ENCODE measurements around the gene C6orf141. TPM values are rescaled to one million over a fixed set of nuclear protein-coding genes. Genes with fewer than 3 reads are reported as not detected.
A peak's percentile ranks its signal among the peaks of the same experiment; 100 is the strongest.

Gene C6orf141
- total RNA-seq, 4 donors from 2014 or later, result 2.8 to 25.2 (median 4.8) TPM

GRCh38 chr6:49548613-49549304, 1.7 kb upstream of the C6orf141 start:
- ATAC-seq (ENCODE audit: low FRiP score) (no peak), DNase-seq (ENCODE audit: low spot score) (no peak)
- TF ChIP-seq CTCF (IDR thresholded peaks at IDR 0.05), result no peak

DNA sequence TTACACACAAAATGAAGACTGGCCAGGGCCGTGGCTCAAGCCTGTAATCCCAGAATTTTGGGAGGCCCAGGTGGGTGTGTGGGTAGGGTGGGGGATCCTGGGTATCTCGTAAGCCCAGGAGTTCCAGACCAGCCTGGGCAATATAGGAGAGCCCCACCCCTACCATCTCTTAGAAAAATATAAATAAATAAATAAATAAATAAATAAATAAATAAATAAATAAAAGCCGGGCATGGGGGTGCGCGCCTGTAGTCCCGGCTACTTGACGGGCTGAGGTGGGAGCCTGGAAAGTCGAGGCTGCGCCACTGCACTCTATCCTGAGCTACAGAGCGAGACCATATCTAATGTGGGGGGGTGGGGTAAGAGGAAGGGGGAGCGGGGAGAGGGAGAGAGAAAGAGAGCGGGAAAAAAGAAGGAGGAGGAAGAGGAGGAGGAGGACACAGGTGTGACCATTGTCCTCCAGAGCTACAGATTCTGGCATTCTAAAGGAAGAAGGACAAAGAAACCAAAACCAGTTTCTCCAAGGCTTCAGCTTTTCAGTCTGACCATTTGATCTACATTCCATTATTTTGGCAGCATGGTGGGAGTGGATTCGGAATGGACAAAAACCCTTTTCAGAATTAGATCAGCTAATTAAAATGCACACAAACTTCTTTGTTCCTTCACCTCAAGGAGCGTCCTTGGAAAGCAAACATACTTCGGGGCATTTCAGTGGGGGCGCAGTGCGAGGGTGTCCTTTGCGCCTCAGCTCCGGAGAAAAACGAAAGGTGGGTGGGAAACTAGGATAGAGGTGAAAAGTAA, 577 bp upstream of the C6orf141 start:
- no peak for TF ChIP-seq CTCF (IDR thresholded peaks at IDR 0.05)
- ATAC-seq (ENCODE audit: low FRiP score), result no peak
- DNase-seq (ENCODE audit: low spot score), result no peak

DNA sequence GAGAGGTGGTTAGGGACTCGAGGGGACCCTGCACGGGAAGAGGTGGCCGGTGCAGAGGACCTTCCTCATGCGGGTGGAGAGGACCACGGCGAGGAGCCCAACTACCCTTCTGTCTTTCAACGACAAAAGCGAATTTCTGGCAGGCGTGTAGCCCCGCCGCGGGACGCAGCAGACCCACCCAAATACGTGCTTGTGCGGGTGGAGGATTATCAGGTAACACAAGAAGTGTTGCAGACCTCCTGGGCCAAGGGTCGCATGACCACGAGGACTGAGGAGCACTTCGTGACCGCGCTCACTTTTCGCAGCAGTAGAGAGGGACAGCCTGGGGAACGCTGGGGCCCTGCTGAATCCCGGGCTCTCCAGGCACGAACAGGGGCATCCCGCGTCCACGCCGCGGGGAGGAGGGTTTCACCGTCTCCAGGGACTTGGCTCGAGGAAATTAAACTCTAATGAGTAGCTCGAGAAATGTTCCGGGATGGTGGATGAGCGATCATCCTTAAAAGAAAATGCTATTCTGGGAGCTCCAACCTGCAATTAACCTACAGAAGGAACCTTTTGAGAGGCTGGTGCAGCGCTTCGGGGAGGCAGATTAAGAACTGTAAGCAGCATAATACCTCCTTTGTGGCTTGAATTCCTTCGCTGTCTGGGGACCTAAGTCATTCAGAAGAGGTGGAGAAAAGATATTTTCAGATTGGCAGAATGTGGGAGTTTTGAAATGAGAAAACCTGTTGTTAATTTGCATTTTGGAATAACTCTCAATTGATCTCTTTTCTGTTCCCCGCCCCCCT, 804 bp downstream of the C6orf141 start:
- no peak for TF ChIP-seq CTCF (IDR thresholded peaks at IDR 0.05)
- peak; percentile 50 for ATAC-seq (ENCODE audit: low FRiP score)

GRCh38 chr6:49551866-49552129, 1.3 kb downstream of the C6orf141 start:
- DNase-seq (ENCODE audit: low spot score) (no peak), ATAC-seq (ENCODE audit: low FRiP score) (no peak)
- no peak for TF ChIP-seq CTCF (IDR thresholded peaks at IDR 0.05)

More for the DNA sequence above, 804 bp downstream of the C6orf141 start:
- no peak for DNase-seq (ENCODE audit: low spot score)

GRCh38 chr6:49552596-49552995, 2.1 kb downstream of the C6orf141 start:
- no peak for ATAC-seq (ENCODE audit: low FRiP score)
- no peak for TF ChIP-seq CTCF (IDR thresholded peaks at IDR 0.05)
- DNase-seq (ENCODE audit: low spot score), result no peak

GRCh38 chr6:49553384-49553783, 2.9 kb downstream of the C6orf141 start:
- DNase-seq (ENCODE audit: low spot score) (no peak), ATAC-seq (ENCODE audit: low FRiP score) (no peak)
- no peak for TF ChIP-seq CTCF (IDR thresholded peaks at IDR 0.05)
